GM12878 (cell line): Measurements from ENCODE around the gene ADAM19. TPM values are rescaled to one million over a fixed set of nuclear protein-coding genes. Genes with fewer than 3 reads are reported as not detected.

Experiments
- ATAC-seq: fragments of 200-7000 bp; cut with Tn5 transposase; 3 replicates; pipeline ENCODE4 v1.9.1; 2020; ENCODE audit warnings: mild to moderate bottlenecking, moderate library complexity
- BruUV-seq: library from RNA; stranded (reverse); fragments of 400-500 nt; replicated peaks from 2 replicates; lab custom pipeline; 2021; lab: Mats Ljungman, UMichigan
- CTCF ChIA-PET: fragments of 300-600 bp; sonication (Branson Sonifier 250); formaldehyde crosslinking; extraction: SDS; loops from one replicate; lab custom pipeline; 2021; ENCODE audit warnings: inconsistent platforms; lab: Yijun Ruan, JAX
- POLR2A ChIA-PET: fragments of 350-600 bp; formaldehyde crosslinking; extraction: SDS; loops from one replicate; lab custom pipeline; 2021; ENCODE audit warnings: inconsistent platforms; lab: Charles Lee
- RAD21 ChIA-PET: fragments of 300-600 bp; sonication (Branson Sonifier 250); formaldehyde crosslinking; loops from one replicate; lab custom pipeline; 2023; ENCODE audit warnings: antibody characterized with exemption; ENCODE audit not compliant: unreplicated experiment; lab: Charles Lee
- SMC1A ChIA-PET: fragments of 300-600 bp; sonication (Branson Sonifier 250); formaldehyde crosslinking; loops from one replicate; lab custom pipeline; 2023; ENCODE audit not compliant: unreplicated experiment, uncharacterized antibody; lab: Charles Lee
- DNase-seq: peaks from one replicate; pipeline ENCODE4 v3.0.0-alpha.2; 2011; ENCODE audit warnings: low read depth, low spot score
- FAIRE-seq: peaks from 3 replicates; lab custom pipeline; 2011; peaks lifted over from hg19 to GRCh38; lab: Jason Lieb, UNC
- H2AFZ ChIP-seq: 2 replicates; pipeline ENCODE4 v1.6.0; 2011; ENCODE audit warnings: low read depth, low read length, control low read depth; ENCODE audit not compliant: control insufficient read depth
- H3K27ac ChIP-seq: 2 replicates; pipeline ENCODE4 v1.5.1; 2011; ENCODE audit warnings: control low read depth; ENCODE audit not compliant: control insufficient read depth, insufficient read depth
- H3K27me3 ChIP-seq, 2 experiments: replicated peaks in 1 of 2; 2 replicates each; pipeline versions ENCODE4 v1.6.0 to v1.6.1; 2011; ENCODE audit warnings: low read length in 1 of 2; ENCODE audit not compliant: control insufficient read depth in 2 of 2, insufficient read depth in 2 of 2
- H3K36me3 ChIP-seq, 2 experiments: 2 replicates each; pipeline ENCODE4 v1.5.1; 2011; ENCODE audit warnings: low read length in 1 of 2; ENCODE audit not compliant: control insufficient read depth in 2 of 2, insufficient read depth in 2 of 2
- H3K4me1 ChIP-seq: 2 replicates; pipeline ENCODE4 v1.6.1; 2011; ENCODE audit warnings: mild to moderate bottlenecking, low read length, moderate library complexity, mixed read lengths; ENCODE audit not compliant: control insufficient read depth, insufficient read depth
- H3K4me2 ChIP-seq: 2 replicates; pipeline ENCODE4 v1.6.0; 2011; ENCODE audit warnings: control low read depth; ENCODE audit not compliant: control insufficient read depth, insufficient read depth
- H3K4me3 ChIP-seq: fragments of 200-600 bp; sonication (generic); 2 replicates; pipeline ENCODE4 v1.5.1; 2016
- H3K79me2 ChIP-seq: 2 replicates; pipeline ENCODE4 v1.6.0; 2011; ENCODE audit warnings: low read length; ENCODE audit not compliant: control insufficient read depth, insufficient read depth
- H3K9ac ChIP-seq: 2 replicates; pipeline ENCODE4 v1.8.0; 2011; ENCODE audit warnings: low read length, control low read depth, mixed read lengths; ENCODE audit not compliant: control insufficient read depth, insufficient read depth
- H3K9me3 ChIP-seq: replicated peaks from 3 replicates; pipeline ENCODE4 v1.5.1; 2011; ENCODE audit warnings: mild to moderate bottlenecking, low read length; ENCODE audit not compliant: control insufficient read depth, insufficient read depth
- H4K20me1 ChIP-seq: 2 replicates; pipeline ENCODE4 v1.6.0; 2011; ENCODE audit not compliant: control insufficient read depth, insufficient read depth
- ATF7 ChIP-seq: fragments of 450-650 bp; IDR thresholded peaks from 2 replicates; pipeline ENCODE4 v1.6.1; 2016; ENCODE audit warnings: low read depth, mild to moderate bottlenecking
- BMI1 ChIP-seq: fragments of 450-650 bp; IDR thresholded peaks from 2 replicates; pipeline ENCODE4 v1.6.1; 2016; ENCODE audit warnings: mild to moderate bottlenecking, moderate library complexity, borderline replicate concordance
- CREM ChIP-seq: IDR thresholded peaks from 2 replicates; pipeline ENCODE4 v1.6.1; 2014; ENCODE audit warnings: antibody characterized with exemption, low read depth
- ETV6 ChIP-seq, 2 experiments: fragments of 450-650 bp in 1 of 2; IDR thresholded peaks in 1 of 2; conservative IDR thresholded peaks in 1 of 2; 2 replicates each; pipeline ENCODE4 v1.6.1; 2014; ENCODE audit warnings: antibody characterized with exemption in 1 of 2, borderline replicate concordance in 1 of 2, low read depth in 1 of 2, mild to moderate bottlenecking in 1 of 2, moderate library complexity in 1 of 2
- EZH2 ChIP-seq: IDR thresholded peaks from 2 replicates; pipeline ENCODE4 v1.6.1; 2012; ENCODE audit warnings: low read depth, mild to moderate bottlenecking, control low read depth, inconsistent platforms, low read length, borderline replicate concordance; ENCODE audit not compliant: control insufficient read depth
- HDAC2 ChIP-seq: fragments of 200-600 bp; sonication (generic); IDR thresholded peaks from 2 replicates; pipeline ENCODE4 v1.6.1; 2017
- NFYA ChIP-seq: IDR thresholded peaks from 2 replicates; pipeline ENCODE4 v1.6.1; 2011; ENCODE audit warnings: low read depth, mild to moderate bottlenecking, low read length, improper control_type of control experiment, borderline replicate concordance
- PAX8 ChIP-seq: fragments of 450-650 bp; IDR thresholded peaks from 2 replicates; pipeline ENCODE4 v1.6.1; 2017; ENCODE audit warnings: mild to moderate bottlenecking, moderate library complexity
- SP1 ChIP-seq: IDR thresholded peaks from one replicate; pipeline ENCODE4 v1.6.1; 2011; ENCODE audit warnings: low read depth, low read length
- YY1 ChIP-seq: IDR thresholded peaks from 2 replicates; pipeline ENCODE4 v1.6.1; 2011; ENCODE audit warnings: low read depth, mild to moderate bottlenecking, low read length
- ZNF24 ChIP-seq: fragments of 450-650 bp; IDR thresholded peaks from 2 replicates; pipeline ENCODE4 v1.6.1; 2017; ENCODE audit warnings: antibody characterized with exemption, mild to moderate bottlenecking
- WGBS: methylation state at CpG from one replicate; pipeline ENCODE4 v1.1.6; 2016; ENCODE audit warnings: low lambda C conversion rate; ENCODE audit not compliant: insufficient replicate concordance, insufficient coverage; ENCODE audit errors: missing lambda C conversion rate; 5-methylcytosine and 5-hydroxymethylcytosine counted together
- in situ Hi-C: fragments of 300-500 bp; cut with MboI; formaldehyde crosslinking; loops from 9 replicates; pipeline ENCODE4 v1.14.3; 2018; ENCODE audit warnings: mixed read lengths
- intact Hi-C: fragments of 100-400 bp; cut with micrococcal nuclease; formaldehyde crosslinking; loops from one replicate; pipeline ENCODE4 v1.14.2; 2022; ENCODE audit not compliant: unreplicated experiment
- polyA plus RNA-seq, 11 experiments: library from polyadenylated mRNA; depleted of rRNA in 4 of 11; unstranded in 6 of 11; stranded (reverse) in 5 of 11; fragments of >200 nt; fragmentation: Nextera tagmentation in 4 of 11; fragmentation: Illumina TruSeq in 1 of 11; extraction: Ambion mirVana in 4 of 11; extraction: Trizol in 1 of 11; gene quantifications; 1 replicate in 1 of 11; 2 replicates in 10 of 11; pipeline versions ENCODE4 v1.2.1 to v1.2.3, GENCODE V29; 2011 to 2016; ENCODE audit warnings: inconsistent platforms in 2 of 11, missing spikeins in 2 of 11, low read depth in 1 of 11
- total RNA-seq, 4 experiments: library from RNA; depleted of rRNA in 3 of 4; stranded (reverse); fragments of >200 nt in 3 of 4; fragmentation: Illumina TruSeq in 1 of 4; extraction: Trizol in 1 of 4; gene quantifications; 2 replicates each; pipeline versions ENCODE4 v1.2.1 to v1.2.3, GENCODE V29; 2013 to 2021
- TF ChIP-seq, protein P1 (sequence below): fragments of 450-650 bp; IDR thresholded peaks from 2 replicates; pipeline ENCODE4 v1.6.1; 2017; ENCODE audit warnings: mild to moderate bottlenecking, moderate library complexity

ADAM19 gene
- total and polyA plus RNA-seq, 10 of the 15 experiments (the other 5 are each of a cell fraction or from before 2014, with no cell fraction given): 16.0 to 92.8 (median 44.7) TPM

DNA sequence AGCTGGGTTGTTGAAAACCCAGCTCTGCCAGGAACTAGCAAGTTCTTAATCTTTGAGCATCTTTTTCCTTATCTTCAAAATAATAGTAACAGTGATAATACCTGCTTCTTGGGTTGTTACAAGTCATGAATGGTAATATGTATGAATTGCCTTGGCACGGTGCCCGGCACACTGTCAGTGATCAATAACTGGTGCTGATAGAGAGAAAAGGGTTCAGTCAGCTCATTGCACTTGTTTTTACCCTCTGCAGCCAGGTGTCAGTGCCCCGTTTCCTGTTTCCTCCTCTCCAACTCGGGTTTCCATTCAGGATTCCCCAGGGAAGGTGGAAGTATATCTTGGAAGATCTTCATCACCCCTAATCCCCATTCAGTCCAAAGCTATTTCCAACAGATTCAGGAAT, 131.4 kb downstream of the ADAM19 start:
- ChIA-PET CTCF (interaction anchor here (0.6 to 2.8 kb wide), 4 partner anchors 12 to 609 kb away, joined by 3 to 12 read pairs (median 8); partner anchors contain the start of gene LSM11), SMC1A (interaction anchor here (0.7 to 1.5 kb wide), 5 partner anchors 12 to 139 kb away, joined by 3 to 7 read pairs (median 4); no protein-coding TSS in a partner anchor), POLR2A (no interaction called here), RAD21 (interaction anchor here (1.1 to 1.4 kb wide), 3 partner anchors 26 to 227 kb away, joined by 3 to 6 read pairs (median 3); no protein-coding TSS in a partner anchor)
- Histone ChIP-seq H3K4me1 (no peaks in the 10 kb centered on the region), H3K36me3 (no peaks in the 10 kb centered on the region), H3K4me3 (no peak overlapping the region), H3K9me3 (no peaks in the 10 kb centered on the region), H3K27ac (no peak overlapping the region), H2AFZ (no peak overlapping the region), H3K79me2 (no peaks in the 10 kb centered on the region), H3K27me3 (no peaks in the 10 kb centered on the region), H3K4me2 (no peak overlapping the region), H3K9ac (no peak overlapping the region), H4K20me1 (no peaks in the 10 kb centered on the region)
- TF ChIP-seq ZNF24: no peak
- no peak for TF ChIP-seq ETV6 (conservative IDR thresholded peaks at IDR 0.05 in 1 of 2, IDR thresholded peaks at IDR 0.05 in 1 of 2; ENCODE audit: borderline replicate concordance in 1 of 2, low read depth in 1 of 2)
- no peak for TF ChIP-seq BMI1
- intact Hi-C loops (no loop called here), in situ Hi-C loops (no loop called here)
- DNase-seq (no peak), ATAC-seq (no peak), FAIRE-seq (no peak)
- BruUV-seq: no TSS peak
- 37% methylated on average over 4 of the region's 4 CpGs for WGBS

DNA sequence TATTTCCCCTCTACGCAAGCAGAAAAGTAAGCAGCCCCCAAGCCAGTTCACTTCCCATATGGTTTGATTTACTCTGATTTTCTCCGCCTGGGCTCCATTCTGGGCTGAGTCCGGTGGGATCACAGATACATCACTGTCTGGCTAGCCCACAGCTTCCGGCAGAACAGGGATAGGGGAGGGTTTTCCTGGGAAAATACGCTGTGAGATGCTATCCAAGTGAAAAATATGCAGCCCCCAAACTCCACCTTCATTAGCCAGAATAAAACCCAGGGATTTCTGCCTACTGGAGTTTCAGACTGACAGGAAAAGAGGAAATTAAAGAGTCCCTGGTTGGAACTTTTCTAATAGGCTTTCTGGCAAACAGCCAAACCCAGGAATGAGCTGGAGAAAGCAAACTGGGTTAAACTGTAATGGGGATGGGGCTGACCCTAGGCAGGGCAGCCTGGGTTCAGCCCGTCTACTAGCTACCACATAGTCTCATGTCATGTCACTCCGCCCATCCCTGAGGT, 132.5 kb downstream of the ADAM19 start:
- no TSS peak for BruUV-seq
- Histone ChIP-seq H3K27ac (no peak overlapping the region), H3K4me1 (no peaks in the 10 kb centered on the region), H3K9me3 (no peaks in the 10 kb centered on the region), H4K20me1 (no peaks in the 10 kb centered on the region), H2AFZ (no peak overlapping the region), H3K36me3 (no peaks in the 10 kb centered on the region), H3K4me2 (no peak overlapping the region), H3K4me3 (no peak overlapping the region), H3K27me3 (no peaks in the 10 kb centered on the region), H3K9ac (no peak overlapping the region), H3K79me2 (no peaks in the 10 kb centered on the region)
- no peak for DNase-seq
- 65% methylated on average over 7 of the region's 7 CpGs for WGBS
- ATAC-seq: no peak
- ChIA-PET RAD21 (interaction anchor here (1.1 to 1.4 kb wide), 3 partner anchors 27 to 228 kb away, joined by 3 to 6 read pairs (median 3); no protein-coding TSS in a partner anchor), POLR2A (interaction anchor here (0.5 kb wide), 1 partner anchor 20 kb away, joined by 3 read pairs; no protein-coding TSS in a partner anchor), CTCF (interaction anchor here (0.6 to 2.8 kb wide), 4 partner anchors 11 to 29 kb away, joined by 3 to 12 read pairs (median 3); no protein-coding TSS in a partner anchor), SMC1A (interaction anchor here (0.9 kb wide), 1 partner anchor 10 kb away, joined by 3 read pairs; no protein-coding TSS in a partner anchor)
- FAIRE-seq: no peak
- intact Hi-C loops: no loop called here
- TF ChIP-seq SP1: no peak
- TF ChIP-seq CREM: no peak
- no peak for TF ChIP-seq EZH2
- TF ChIP-seq HDAC2: no peak
- TF ChIP-seq ATF7: no peak
- no peak for TF ChIP-seq PAX8
- TF ChIP-seq, protein P1, sequence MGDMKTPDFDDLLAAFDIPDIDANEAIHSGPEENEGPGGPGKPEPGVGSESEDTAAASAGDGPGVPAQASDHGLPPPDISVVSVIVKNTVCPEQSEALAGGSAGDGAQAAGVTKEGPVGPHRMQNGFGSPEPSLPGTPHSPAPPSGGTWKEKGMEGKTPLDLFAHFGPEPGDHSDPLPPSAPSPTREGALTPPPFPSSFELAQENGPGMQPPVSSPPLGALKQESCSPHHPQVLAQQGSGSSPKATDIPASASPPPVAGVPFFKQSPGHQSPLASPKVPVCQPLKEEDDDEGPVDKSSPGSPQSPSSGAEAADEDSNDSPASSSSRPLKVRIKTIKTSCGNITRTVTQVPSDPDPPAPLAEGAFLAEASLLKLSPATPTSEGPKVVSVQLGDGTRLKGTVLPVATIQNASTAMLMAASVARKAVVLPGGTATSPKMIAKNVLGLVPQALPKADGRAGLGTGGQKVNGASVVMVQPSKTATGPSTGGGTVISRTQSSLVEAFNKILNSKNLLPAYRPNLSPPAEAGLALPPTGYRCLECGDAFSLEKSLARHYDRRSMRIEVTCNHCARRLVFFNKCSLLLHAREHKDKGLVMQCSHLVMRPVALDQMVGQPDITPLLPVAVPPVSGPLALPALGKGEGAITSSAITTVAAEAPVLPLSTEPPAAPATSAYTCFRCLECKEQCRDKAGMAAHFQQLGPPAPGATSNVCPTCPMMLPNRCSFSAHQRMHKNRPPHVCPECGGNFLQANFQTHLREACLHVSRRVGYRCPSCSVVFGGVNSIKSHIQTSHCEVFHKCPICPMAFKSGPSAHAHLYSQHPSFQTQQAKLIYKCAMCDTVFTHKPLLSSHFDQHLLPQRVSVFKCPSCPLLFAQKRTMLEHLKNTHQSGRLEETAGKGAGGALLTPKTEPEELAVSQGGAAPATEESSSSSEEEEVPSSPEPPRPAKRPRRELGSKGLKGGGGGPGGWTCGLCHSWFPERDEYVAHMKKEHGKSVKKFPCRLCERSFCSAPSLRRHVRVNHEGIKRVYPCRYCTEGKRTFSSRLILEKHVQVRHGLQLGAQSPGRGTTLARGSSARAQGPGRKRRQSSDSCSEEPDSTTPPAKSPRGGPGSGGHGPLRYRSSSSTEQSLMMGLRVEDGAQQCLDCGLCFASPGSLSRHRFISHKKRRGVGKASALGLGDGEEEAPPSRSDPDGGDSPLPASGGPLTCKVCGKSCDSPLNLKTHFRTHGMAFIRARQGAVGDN: no peak
- TF ChIP-seq YY1: no peak
- no peak for TF ChIP-seq NFYA
- in situ Hi-C loops: no loop called here
